Activated T-cell treated with anti-CD3 and anti-CD28 coated beads, Interleukin-2, amount 50 U/mL, for 4 hours (primary cell): ENCODE results near the gene CCDC137. TPM values are rescaled to one million over a fixed set of nuclear protein-coding genes. Genes with fewer than 3 reads are reported as not detected.

ENCODE experiments used
- ATAC-seq, 2 donors: fragments of 200-7000 bp; cut with Tn5 transposase; one replicate each; pipeline ENCODE4 v1.10.0; 2021
- DNase-seq: peaks from one replicate; pipeline ENCODE4 v3.0.0-alpha.2; 2020
- H3K27me3 Mint-ChIP-seq: one replicate; pipeline ENCODE4 v1.8.0; 2021; ENCODE audit warnings: low read depth, mixed read lengths
- H3K36me3 Mint-ChIP-seq: one replicate; pipeline ENCODE4 v1.8.0; 2022; ENCODE audit warnings: mixed read lengths; ENCODE audit not compliant: insufficient read depth
- H3K4me1 Mint-ChIP-seq: one replicate; pipeline ENCODE4 v1.8.0; 2021; ENCODE audit warnings: low read depth, mixed read lengths
- H3K4me3 Mint-ChIP-seq: one replicate; pipeline ENCODE4 v1.8.0; 2021; ENCODE audit warnings: mild to moderate bottlenecking, moderate library complexity, mixed read lengths
- H3K9me3 Mint-ChIP-seq: one replicate; pipeline ENCODE4 v1.8.0; 2021; ENCODE audit warnings: mixed read lengths
- total RNA-seq, 3 donors: library from RNA; stranded (reverse); gene quantifications; one replicate each; pipeline ENCODE4 v1.2.1, GENCODE V29; 2021

Gene CCDC137
- total RNA-seq, 3 donors from 2014 or later, result 82.9 to 91.9 (median 84.9) TPM

DNA sequence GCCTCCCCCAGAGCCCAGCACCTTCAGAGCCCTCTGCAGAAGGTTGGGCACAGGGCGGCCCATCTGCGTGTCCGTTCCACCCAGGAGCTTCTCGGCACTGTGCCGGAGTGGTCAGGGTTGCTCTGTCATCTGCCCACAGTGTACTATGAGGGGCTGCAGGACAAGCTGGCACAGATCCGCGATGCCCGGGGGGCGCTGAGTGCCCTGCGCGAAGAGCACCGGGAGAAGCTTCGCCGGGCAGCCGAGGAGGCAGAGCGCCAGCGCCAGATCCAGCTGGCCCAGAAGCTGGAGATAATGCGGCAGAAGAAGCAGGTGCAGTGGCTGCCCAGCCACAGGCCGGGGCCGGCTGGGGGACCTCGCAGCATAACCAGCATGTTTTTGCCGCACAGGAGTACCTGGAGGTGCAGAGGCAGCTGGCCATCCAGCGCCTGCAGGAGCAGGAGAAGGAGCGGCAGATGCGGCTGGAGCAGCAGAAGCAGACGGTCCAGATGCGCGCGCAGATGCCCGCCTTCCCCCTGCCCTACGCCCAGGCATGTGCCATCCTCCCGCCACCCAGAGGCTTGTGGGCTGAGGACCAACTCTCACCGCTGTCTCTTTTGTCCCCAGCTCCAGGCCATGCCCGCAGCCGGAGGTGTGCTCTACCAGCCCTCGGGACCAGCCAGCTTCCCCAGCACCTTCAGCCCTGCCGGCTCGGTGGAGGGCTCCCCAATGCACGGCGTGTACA, 29.8 kb downstream of the CCDC137 start:
- DNase-seq, result no peak
- H3K27me3 Mint-ChIP-seq, result no peaks in the 10 kb centered on the region
- H3K4me1 Mint-ChIP-seq, result peaks cover 8% of the 10 kb centered on the region
- no peak overlapping the region for H3K4me3 Mint-ChIP-seq
- H3K9me3 Mint-ChIP-seq, result no peaks in the 10 kb centered on the region
- ATAC-seq, result no peak
- peaks cover 12% of the 10 kb centered on the region for H3K36me3 Mint-ChIP-seq

DNA sequence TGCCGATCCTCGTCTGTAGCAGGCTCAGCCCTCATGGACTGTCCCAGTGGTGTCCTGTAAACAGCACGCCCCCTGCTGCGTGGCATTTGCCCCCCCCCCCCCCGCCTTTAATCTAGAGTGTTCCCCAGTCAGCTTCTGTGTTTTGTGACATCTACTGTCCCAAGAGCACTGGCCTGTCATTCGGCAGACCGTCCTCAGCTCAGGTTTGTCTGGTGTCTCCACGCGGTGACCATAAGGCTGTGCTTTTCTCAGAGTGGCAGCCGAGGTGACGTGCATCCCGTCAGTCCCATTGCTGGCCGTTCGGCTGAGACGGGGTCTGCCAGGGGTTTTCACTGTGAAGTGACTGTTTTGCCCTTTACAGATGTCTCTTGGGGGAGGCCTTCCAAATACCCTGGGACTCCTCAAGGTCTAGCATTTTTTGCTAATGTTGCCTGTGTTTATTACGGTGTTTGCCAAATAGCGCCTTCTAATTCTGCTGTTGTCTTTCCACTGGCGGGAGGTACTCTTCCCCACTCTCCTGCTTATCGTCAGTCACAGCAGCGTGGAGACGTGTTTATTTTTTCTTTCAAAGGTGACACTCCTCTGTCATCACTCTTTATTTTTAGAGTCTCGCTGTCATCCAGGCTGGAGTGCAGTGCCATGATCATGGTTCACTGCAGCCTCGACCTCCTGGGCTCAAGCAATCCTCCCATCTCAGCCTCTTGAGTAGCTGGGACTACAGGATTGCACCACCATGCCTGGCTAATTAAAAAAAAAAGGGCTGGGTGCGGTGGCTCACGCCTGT, 30.9 kb downstream of the CCDC137 start:
- DNase-seq (no peak), ATAC-seq (no peak)
- peaks cover 7% of the 10 kb centered on the region for H3K36me3 Mint-ChIP-seq
- H3K4me3 Mint-ChIP-seq, result no peak overlapping the region
- no peaks in the 10 kb centered on the region for H3K9me3 Mint-ChIP-seq
- H3K27me3 Mint-ChIP-seq, result no peaks in the 10 kb centered on the region
- H3K4me1 Mint-ChIP-seq, result peaks cover 16% of the 10 kb centered on the region

DNA sequence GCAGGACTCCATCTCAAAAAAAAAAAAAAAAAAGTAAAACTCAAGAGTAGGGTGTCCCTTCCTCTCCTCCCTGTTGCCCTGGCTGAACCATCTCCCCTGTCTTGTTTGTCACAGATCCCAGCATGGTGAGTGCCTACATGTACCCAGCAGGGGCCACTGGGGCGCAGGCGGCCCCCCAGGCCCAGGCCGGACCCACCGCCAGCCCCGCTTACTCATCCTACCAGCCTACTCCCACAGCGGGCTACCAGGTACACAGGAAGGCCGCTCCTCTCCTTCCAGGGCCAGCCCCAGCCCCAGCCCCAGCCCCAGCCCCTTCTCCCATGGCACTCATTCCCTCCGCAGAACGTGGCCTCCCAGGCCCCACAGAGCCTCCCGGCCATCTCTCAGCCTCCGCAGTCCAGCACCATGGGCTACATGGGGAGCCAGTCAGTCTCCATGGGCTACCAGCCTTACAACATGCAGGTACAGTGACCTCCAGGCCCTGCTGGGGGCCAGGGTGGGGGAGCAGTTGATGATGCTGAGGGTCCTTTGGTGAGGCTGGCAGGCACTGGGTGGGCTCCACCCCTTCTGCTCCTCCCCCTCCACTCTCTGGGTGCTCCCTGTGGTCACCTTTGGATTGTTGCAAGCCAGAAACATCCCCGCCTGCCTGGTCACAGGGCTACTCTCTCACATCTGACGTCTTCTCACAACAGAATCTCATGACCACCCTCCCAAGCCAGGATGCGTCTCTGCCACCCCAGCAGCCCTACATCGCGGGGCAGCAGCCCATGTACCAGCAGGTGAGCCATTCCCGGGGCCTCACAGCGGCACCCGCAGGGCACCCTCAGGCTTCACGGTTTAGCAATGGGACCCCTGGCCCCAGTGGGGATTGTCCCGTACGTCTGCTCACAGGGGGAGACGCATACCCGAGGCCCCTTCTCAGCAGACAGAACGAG, 34.1 kb downstream of the CCDC137 start:
- DNase-seq, result no peak
- Mint-ChIP-seq H3K4me3 (peak overlapping the region; percentile 12), H3K27me3 (no peaks in the 10 kb centered on the region), H3K9me3 (no peaks in the 10 kb centered on the region), H3K4me1 (peaks cover 24% of the 10 kb centered on the region), H3K36me3 (peaks cover 16% of the 10 kb centered on the region)
- no peak for ATAC-seq

DNA sequence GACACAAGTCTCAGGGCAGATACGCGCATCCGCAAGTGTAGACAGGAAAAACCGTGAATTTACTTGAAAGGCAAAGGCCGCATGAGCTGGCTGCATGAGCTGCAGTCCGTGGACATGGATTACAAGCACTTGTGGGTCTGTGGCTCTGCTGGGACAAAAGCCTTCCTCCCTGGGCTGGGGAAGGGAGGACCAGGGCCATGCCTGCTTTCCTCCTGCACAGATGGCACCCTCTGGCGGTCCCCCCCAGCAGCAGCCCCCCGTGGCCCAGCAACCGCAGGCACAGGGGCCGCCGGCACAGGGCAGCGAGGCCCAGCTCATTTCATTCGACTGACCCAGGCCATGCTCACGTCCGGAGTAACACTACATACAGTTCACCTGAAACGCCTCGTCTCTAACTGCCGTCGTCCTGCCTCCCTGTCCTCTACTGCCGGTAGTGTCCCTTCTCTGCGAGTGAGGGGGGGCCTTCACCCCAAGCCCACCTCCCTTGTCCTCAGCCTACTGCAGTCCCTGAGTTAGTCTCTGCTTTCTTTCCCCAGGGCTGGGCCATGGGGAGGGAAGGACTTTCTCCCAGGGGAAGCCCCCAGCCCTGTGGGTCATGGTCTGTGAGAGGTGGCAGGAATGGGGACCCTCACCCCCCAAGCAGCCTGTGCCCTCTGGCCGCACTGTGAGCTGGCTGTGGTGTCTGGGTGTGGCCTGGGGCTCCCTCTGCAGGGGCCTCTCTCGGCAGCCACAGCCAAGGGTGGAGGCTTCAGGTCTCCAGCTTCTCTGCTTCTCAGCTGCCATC, 34.9 kb downstream of the CCDC137 start:
- Mint-ChIP-seq H3K4me3 (peak overlapping the region; percentile 95), H3K4me1 (peaks cover 24% of the 10 kb centered on the region), H3K9me3 (no peaks in the 10 kb centered on the region), H3K27me3 (no peaks in the 10 kb centered on the region), H3K36me3 (peaks cover 23% of the 10 kb centered on the region)
- ATAC-seq, result no peak
- DNase-seq, result no peak

DNA sequence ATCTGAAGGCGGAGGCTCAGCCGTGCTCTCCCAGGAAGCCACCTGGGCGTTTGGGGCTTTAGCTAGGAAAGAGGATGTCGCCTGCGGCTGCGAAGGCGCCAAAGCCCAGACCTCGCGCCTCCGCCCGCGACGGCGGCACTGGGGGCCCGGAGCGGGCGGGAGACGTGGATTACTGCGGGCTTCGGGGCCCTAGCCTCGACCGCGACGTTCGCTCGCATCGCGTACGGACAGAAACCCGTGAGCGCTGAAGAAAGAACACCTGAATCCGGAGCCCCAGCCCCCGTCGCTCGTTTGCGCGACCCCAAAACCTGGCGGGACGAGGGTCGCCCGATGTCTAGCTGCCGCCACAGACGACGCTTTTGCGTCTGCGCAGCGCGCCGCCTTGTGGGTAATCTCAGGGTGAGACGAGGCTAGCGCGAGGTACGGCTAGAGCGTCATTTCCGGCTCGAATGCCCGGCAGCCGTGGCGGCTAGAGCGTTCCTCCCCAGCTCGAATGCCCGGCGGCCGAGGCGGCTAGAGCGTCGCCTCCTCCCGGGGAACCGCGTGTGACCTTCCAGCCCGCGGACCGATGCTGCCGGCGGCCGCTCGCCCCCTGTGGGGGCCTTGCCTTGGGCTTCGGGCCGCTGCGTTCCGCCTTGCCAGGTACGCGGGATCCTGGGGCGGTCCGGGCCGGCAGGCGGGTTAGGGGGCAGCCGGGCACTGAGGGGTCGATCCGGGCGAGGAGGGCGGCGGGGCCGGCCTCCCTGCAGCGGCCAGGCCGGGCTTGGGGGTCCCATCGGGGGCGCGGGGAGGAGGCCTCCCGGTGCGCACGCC, 36.6 kb downstream of the CCDC137 start, which contains the start of gene MRPL12:
Gene MRPL12, plus strand, starts transcription at position 434 of the 813 bp plus-strand sequence. Its CDS starts 135 bp downstream, at position 569.
- peaks cover 24% of the 10 kb centered on the region for H3K4me1 Mint-ChIP-seq

DNA sequence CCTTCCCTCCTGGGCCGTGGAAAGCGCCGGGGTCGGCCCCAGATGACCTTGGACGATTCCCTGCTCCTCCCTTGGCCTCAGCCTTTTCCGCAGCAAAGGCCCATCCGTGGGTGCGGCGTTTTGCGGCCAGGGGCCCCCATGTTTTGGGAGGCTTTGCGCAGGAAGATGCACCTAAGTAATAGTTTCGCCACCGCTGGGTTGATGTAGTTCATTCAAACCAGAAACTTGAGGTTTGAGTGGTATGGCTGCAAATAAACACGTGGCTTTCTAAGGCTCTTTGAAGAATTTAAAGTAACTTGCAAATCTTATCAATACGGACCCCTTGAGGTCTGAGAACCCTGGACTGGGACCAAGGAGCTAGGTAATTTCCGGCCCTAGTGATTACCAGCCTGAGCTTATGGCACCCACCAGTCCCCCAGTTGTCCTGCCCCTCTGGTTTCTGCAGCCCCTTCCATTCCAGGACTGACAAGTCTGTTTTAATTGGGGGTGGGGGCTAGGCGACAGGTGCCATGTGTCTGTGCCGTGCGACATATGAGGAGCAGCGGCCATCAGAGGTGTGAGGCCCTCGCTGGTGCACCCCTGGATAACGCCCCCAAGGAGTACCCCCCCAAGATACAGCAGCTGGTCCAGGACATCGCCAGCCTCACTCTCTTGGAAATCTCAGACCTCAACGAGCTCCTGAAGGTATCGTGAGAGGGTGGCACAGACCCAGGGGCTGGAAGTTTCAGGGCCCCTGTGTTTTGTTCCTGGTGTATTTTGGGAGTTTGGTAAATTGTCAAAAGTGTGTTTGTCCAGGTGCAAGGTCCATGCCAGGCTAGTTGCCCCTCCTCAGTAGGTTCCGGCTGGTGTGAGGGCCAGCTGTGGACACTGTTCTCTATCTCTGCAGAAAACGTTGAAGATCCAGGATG, 37.5 kb downstream of the CCDC137 start:
- ATAC-seq (peak; percentile 9 to 15), DNase-seq (no peak)
- H3K4me1 Mint-ChIP-seq, result peaks cover 24% of the 10 kb centered on the region
- no peaks in the 10 kb centered on the region for H3K9me3 Mint-ChIP-seq
- H3K4me3 Mint-ChIP-seq, result peak overlapping the region; percentile 85
- H3K36me3 Mint-ChIP-seq, result peaks cover 19% of the 10 kb centered on the region
- H3K27me3 Mint-ChIP-seq, result no peaks in the 10 kb centered on the region

More for the DNA sequence above, 36.6 kb downstream of the CCDC137 start, which contains the start of gene MRPL12:
- Mint-ChIP-seq H3K4me3 (peak within 1 kb of the TSS; percentile 95), H3K9me3 (no peaks in the 10 kb centered on the region), H3K27me3 (no peaks in the 10 kb centered on the region), H3K36me3 (peaks cover 21% of the 10 kb centered on the region)
- DNase-seq, result peak; percentile 83
- peak; percentile 91 for ATAC-seq

DNA sequence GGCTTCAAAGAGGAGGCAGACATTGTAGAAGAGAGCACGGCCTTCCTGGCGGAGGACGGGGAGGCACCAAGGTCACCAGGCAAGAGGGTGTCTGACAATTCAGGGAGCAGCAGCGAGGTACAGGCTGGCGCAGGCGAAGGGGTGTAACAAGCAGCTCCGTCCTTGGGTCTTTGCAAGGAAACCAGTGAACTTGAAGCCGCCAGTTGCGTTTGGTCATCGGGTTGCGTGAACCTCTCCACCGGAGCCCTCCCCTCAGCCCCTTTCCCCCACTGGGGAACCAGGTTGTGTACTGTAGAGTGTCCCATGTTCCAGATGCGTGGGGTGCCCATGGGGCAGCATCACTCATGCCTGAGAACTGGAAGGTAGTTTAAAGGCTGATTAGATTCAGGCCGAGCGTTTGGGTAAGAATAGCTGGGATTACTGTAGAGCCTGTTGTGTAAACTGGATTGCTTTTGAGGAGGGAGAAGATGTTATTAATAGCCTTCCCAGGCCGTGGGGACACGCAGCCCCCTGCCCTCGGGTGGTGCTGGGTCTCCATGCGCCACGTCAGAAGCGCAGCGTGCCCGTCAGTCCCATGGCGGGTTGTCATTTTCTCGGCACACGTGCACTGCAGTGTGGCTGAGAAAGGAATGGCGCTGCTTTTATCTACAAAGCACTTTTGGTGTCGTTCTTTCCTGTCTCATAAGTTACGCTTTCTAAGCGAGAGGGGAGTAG, 39.1 kb downstream of the CCDC137 start:
- peaks cover 27% of the 10 kb centered on the region for H3K4me1 Mint-ChIP-seq
- H3K9me3 Mint-ChIP-seq, result no peaks in the 10 kb centered on the region
- H3K36me3 Mint-ChIP-seq, result peaks cover 20% of the 10 kb centered on the region
- no peak for DNase-seq
- H3K4me3 Mint-ChIP-seq, result peak overlapping the region; percentile 54
- ATAC-seq, result no peak
- no peaks in the 10 kb centered on the region for H3K27me3 Mint-ChIP-seq

DNA sequence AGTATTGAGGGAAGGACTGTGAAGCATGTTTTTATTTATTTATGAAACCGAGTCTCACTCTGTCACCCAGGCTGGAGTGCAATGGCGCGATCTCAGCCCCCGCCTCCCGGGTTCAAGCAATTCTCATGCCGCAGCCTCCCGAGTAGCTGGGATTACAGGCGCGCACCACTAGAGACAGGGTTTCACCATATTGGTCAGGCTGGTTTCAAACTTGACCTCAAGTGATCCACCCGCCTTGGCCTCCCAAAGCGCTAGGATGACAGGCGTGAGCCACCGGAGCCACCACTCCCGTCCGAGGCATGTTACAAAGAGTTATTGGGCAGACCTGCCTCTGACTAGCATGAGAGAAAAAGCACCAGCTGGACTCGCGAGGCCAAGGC, 39.7 kb downstream of the CCDC137 start:
- Mint-ChIP-seq H3K4me1 (peaks cover 27% of the 10 kb centered on the region), H3K4me3 (no peak overlapping the region), H3K36me3 (peaks cover 20% of the 10 kb centered on the region), H3K9me3 (no peaks in the 10 kb centered on the region), H3K27me3 (no peaks in the 10 kb centered on the region)
- no peak for ATAC-seq
- no peak for DNase-seq

DNA sequence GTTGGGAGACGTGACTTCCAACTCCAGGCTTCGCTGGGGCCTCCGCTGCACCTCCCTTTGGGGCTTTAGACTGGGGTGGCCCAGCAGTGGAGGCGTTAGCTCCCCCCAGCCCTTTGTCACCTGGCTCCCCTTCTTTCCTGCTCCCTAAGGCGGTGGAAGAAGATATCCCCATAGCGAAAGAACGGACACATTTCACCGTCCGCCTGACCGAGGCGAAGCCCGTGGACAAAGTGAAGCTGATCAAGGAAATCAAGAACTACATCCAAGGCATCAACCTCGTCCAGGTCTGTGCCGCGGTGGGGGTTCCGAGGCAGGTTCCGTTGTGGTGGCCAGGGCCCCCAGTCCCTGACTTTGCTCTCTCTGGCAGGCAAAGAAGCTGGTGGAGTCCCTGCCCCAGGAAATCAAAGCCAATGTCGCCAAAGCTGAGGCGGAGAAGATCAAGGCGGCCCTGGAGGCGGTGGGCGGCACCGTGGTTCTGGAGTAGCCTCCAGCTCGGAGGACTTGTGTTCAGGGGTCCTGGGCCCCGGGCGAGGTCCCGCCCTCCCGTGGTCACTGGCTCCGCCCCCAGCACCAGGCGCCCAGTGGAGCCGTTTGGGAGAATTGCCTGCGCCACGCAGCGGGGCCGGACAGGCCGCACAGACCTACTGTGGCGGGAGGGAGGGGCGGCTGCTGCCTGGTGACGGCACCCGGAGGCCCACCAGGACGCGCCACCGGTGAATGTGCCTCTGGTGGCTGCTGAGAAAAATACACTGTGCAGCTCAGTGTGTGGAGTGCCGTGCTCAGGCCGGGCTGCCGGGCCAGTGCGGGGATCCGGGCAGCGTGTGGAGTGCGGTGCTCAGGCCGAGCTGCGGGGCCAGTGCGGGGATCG, 40.5 kb downstream of the CCDC137 start:
- Mint-ChIP-seq H3K4me3 (no peak overlapping the region), H3K4me1 (peaks cover 26% of the 10 kb centered on the region), H3K27me3 (no peaks in the 10 kb centered on the region), H3K9me3 (no peaks in the 10 kb centered on the region), H3K36me3 (peaks cover 20% of the 10 kb centered on the region)
- DNase-seq (no peak), ATAC-seq (no peak)

DNA sequence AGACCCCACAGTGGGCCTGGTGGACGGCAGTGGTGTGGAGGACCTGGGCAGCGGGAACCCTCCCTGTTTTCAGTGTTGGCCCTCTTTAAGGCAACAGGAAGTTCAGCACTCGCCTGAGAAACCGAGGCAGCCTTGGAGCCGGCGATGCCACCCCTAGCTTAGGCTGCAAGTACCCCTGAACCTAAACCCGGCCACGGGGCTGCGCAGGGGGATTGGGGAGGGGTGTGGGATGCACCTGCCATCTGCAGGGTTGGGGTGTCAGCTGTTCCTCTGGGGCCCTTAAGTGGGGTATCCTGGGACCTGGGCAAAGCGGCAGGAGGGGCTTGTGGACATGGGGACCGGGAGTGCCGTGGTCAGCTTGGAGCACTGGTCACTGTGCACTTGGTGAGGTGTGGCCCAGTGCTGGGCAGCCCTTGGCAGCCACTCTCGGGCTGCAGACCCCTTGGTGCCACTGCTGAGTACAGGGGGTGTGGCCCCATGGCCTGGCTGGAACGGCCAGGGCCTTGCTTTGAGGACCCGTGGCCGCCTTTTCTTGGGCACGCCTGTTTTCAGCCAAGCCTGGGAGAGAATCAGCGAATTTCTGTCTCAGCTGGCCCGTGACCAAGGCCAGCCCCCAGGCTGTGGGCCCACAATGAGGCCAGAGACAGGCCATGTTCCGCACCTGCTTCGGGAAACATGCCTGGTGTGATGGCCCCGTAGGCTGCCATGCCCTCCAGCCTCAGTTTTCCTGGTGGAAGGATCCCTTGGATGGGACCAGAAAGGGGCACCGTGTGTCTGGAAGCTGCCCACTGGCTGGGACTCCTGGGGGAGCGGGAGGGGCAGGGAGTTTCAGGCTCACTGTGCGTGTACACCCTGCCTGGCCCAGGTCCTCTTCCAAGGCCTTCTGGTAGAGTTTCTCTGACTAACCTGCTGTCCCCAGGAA, 41.4 kb downstream of the CCDC137 start:
- DNase-seq (no peak), ATAC-seq (no peak)
- no peaks in the 10 kb centered on the region for H3K27me3 Mint-ChIP-seq
- no peak overlapping the region for H3K4me3 Mint-ChIP-seq
- no peaks in the 10 kb centered on the region for H3K9me3 Mint-ChIP-seq
- H3K4me1 Mint-ChIP-seq, result peaks cover 25% of the 10 kb centered on the region
- H3K36me3 Mint-ChIP-seq, result peaks cover 20% of the 10 kb centered on the region
